Measurements from ENCODE around the gene TGM5.

- no peak for TF ChIP-seq CTCF (IDR thresholded peaks at IDR 0.05)
- TF ChIP-seq POLR2A (IDR thresholded peaks at IDR 0.05) = no peak
Measured at GRCh38 chr15:43280996-43281395, 14.3 kb upstream of the TGM5 start.

Data from heart left ventricle (tissue), 13 donors.